Stimulated activated CD4-positive, alpha-beta T cell treated with anti-CD3 and anti-CD28 coated beads, Interleukin-12 subunit alpha, Interleukin-12 subunit beta, amount 100 ng/mL, for 4 hours (primary cell): ENCODE data around the gene NYAP2.

Source experiments
- DNase-seq: peaks from one replicate; pipeline ENCODE4 v3.0.0-alpha.2; 2020

Gene NYAP2

GRCh38 chr2:225487878-225488416 is 88.4 kb downstream of the NYAP2 start:
- no peak for DNase-seq

GRCh38 chr2:225488743-225489142 is 89.2 kb downstream of the NYAP2 start:
- no peak for DNase-seq

GRCh38 chr2:225493420-225494099 is 94.0 kb downstream of the NYAP2 start:
- no peak for DNase-seq

GRCh38 chr2:225494100-225494459 is 94.6 kb downstream of the NYAP2 start:
- DNase-seq, result no peak

GRCh38 chr2:225495706-225496105 is 96.2 kb downstream of the NYAP2 start:
- DNase-seq, result no peak

- no peak for DNase-seq
Observed at GRCh38 chr2:225496568-225496967, 97.1 kb downstream of the NYAP2 start.

GRCh38 chr2:225497166-225497565 is 97.7 kb downstream of the NYAP2 start:
- no peak for DNase-seq

GRCh38 chr2:225501022-225501421 is 101.5 kb downstream of the NYAP2 start:
- DNase-seq, result no peak

- DNase-seq, result no peak
Observed at GRCh38 chr2:225502971-225503370, 103.5 kb downstream of the NYAP2 start.

GRCh38 chr2:225510796-225511195 is 111.3 kb downstream of the NYAP2 start:
- no peak for DNase-seq

- no peak for DNase-seq
Observed at GRCh38 chr2:225512469-225512868, 113.0 kb downstream of the NYAP2 start.

GRCh38 chr2:225512876-225513540 is 113.5 kb downstream of the NYAP2 start:
- DNase-seq, result no peak

- DNase-seq, result no peak
Observed at GRCh38 chr2:225515033-225515432, 115.5 kb downstream of the NYAP2 start.

GRCh38 chr2:225526760-225527390 is 127.4 kb downstream of the NYAP2 start:
- no peak for DNase-seq

- DNase-seq, result no peak
Observed at GRCh38 chr2:225531559-225531958, 132.0 kb downstream of the NYAP2 start.

- no peak for DNase-seq
Observed at GRCh38 chr2:225532096-225532495, 132.6 kb downstream of the NYAP2 start.

- no peak for DNase-seq
Observed at GRCh38 chr2:225534037-225534436, 134.5 kb downstream of the NYAP2 start.

GRCh38 chr2:225534697-225535096 is 135.2 kb downstream of the NYAP2 start:
- no peak for DNase-seq

GRCh38 chr2:225536036-225536435 is 136.5 kb downstream of the NYAP2 start:
- no peak for DNase-seq

- no peak for DNase-seq
Observed at GRCh38 chr2:225543626-225544025, 144.1 kb downstream of the NYAP2 start.

GRCh38 chr2:225556461-225556860 is 157.0 kb downstream of the NYAP2 start:
- no peak for DNase-seq

GRCh38 chr2:225558399-225559071 is 159.0 kb downstream of the NYAP2 start:
- DNase-seq, result no peak

GRCh38 chr2:225559072-225559415 is 159.5 kb downstream of the NYAP2 start:
- DNase-seq, result no peak

- DNase-seq, result no peak
Observed at GRCh38 chr2:225566798-225567197, 167.3 kb downstream of the NYAP2 start.
